Endothelial cell of umbilical vein (primary cell): ENCODE results near the gene WBP2. TPM values are rescaled to one million over a fixed set of nuclear protein-coding genes. Genes with fewer than 3 reads are reported as not detected.

Source experiments
- BruUV-seq: library from RNA; stranded (reverse); fragments of 400-500 nt; replicated peaks from 2 replicates; lab custom pipeline; 2021; lab: Mats Ljungman, UMichigan
- CTCF ChIA-PET: fragments of 300-600, 350-600 bp; sonication (Branson Sonifier 250); formaldehyde crosslinking; loops from one replicate; lab custom pipeline; 2021; ENCODE audit warnings: antibody characterized with exemption, inconsistent platforms; lab: Charles Lee
- POLR2A ChIA-PET: fragments of 300-600, 350-600 bp; sonication (Branson Sonifier 250); formaldehyde crosslinking; loops from one replicate; lab custom pipeline; 2021; ENCODE audit warnings: antibody characterized with exemption, inconsistent platforms; lab: Charles Lee
- DNase-seq: peaks from one replicate; pipeline ENCODE4 v3.0.0-alpha.2; 2011; ENCODE audit warnings: low read depth, low spot score
- FAIRE-seq: peaks from 2 replicates; lab custom pipeline; 2011; peaks lifted over from hg19 to GRCh38; lab: Jason Lieb, UNC
- H2AFZ ChIP-seq: 2 replicates; pipeline ENCODE4 v1.6.0; 2012; ENCODE audit warnings: low read depth, low read length, control low read depth, inconsistent platforms
- H3K27ac ChIP-seq: 2 replicates; pipeline ENCODE4 v1.5.1; 2011; ENCODE audit warnings: low read depth, mild to moderate bottlenecking, control low read depth, low read length, moderate library complexity; ENCODE audit not compliant: insufficient read depth
- H3K27me3 ChIP-seq, 2 experiments: 2 replicates each; pipeline versions ENCODE4 v1.6.0 to v1.6.1; 2011; ENCODE audit warnings: low read length in 2 of 2, mixed read lengths in 1 of 2; ENCODE audit not compliant: control insufficient read depth in 2 of 2, insufficient read depth in 2 of 2
- H3K36me3 ChIP-seq, 2 experiments: 2 replicates in 1 of 2; 3 replicates in 1 of 2; pipeline ENCODE4 v1.5.1; 2011; ENCODE audit warnings: low read length in 2 of 2, mild to moderate bottlenecking in 1 of 2, moderate library complexity in 1 of 2; ENCODE audit not compliant: control insufficient read depth in 2 of 2, insufficient read depth in 2 of 2; ENCODE audit errors: extremely low read depth in 1 of 2
- H3K4me1 ChIP-seq: 3 replicates; pipeline ENCODE4 v1.5.1; 2011; ENCODE audit warnings: mild to moderate bottlenecking, low read length; ENCODE audit not compliant: control insufficient read depth, insufficient read depth; ENCODE audit errors: extremely low read depth
- H3K4me2 ChIP-seq: 2 replicates; pipeline ENCODE4 v1.6.1; 2011; ENCODE audit warnings: low read length, control low read depth, mixed read lengths; ENCODE audit not compliant: insufficient read depth
- H3K4me3 ChIP-seq, 3 experiments: fragments of 200-600 bp in 1 of 3; sonication (generic), shearing (Covaris generic) in 1 of 3; replicated peaks in 1 of 3; 2 replicates each; pipeline ENCODE4 v1.5.1; 2011 to 2016; ENCODE audit warnings: control low read depth in 3 of 3, low read length in 3 of 3, mild to moderate bottlenecking in 2 of 3, inconsistent platforms in 1 of 3, low read depth in 1 of 3, moderate library complexity in 1 of 3; ENCODE audit not compliant: insufficient read depth in 1 of 3
- H3K79me2 ChIP-seq: 2 replicates; pipeline ENCODE4 v1.6.0; 2012; ENCODE audit warnings: low read length, inconsistent platforms; ENCODE audit not compliant: control insufficient read depth, insufficient read depth
- H3K9ac ChIP-seq: replicated peaks from 2 replicates; pipeline ENCODE3; 2011; ENCODE audit warnings: low read length, control low read depth; ENCODE audit not compliant: insufficient read depth; ENCODE audit errors: extremely low read depth
- H3K9me1 ChIP-seq: replicated peaks from 3 replicates; pipeline ENCODE4 v1.6.0; 2011; ENCODE audit warnings: mild to moderate bottlenecking, low read length; ENCODE audit not compliant: control insufficient read depth, insufficient read depth; ENCODE audit errors: extremely low read depth
- H3K9me3 ChIP-seq: replicated peaks from 2 replicates; pipeline ENCODE4 v1.5.1; 2012; ENCODE audit warnings: low read length, inconsistent platforms; ENCODE audit not compliant: control insufficient read depth, insufficient read depth
- H4K20me1 ChIP-seq: replicated peaks from 2 replicates; pipeline ENCODE3; 2011; ENCODE audit warnings: mild to moderate bottlenecking, low read length; ENCODE audit not compliant: control insufficient read depth, insufficient read depth; ENCODE audit errors: extremely low read depth
- EZH2 ChIP-seq: IDR thresholded peaks from 2 replicates; pipeline ENCODE4 v1.6.1; 2012; ENCODE audit warnings: borderline replicate concordance, low read depth, mild to moderate bottlenecking, moderate library complexity, low read length, inconsistent platforms; ENCODE audit not compliant: severe bottlenecking
- dilution Hi-C: fragments of 300-500 bp; cut with MboI; formaldehyde crosslinking; loops from one replicate; pipeline ENCODE4 v1.15.0; 2019; ENCODE audit warnings: low sequenced_read_pairs; ENCODE audit not compliant: extremely low pct_ligation_motif_present
- intact Hi-C: fragments of 100-400 bp; cut with micrococcal nuclease; formaldehyde crosslinking; loops from one replicate; pipeline ENCODE4 v1.10.0; 2022
- polyA plus RNA-seq, 4 experiments: library from polyadenylated mRNA; depleted of rRNA in 3 of 4; stranded (reverse) in 3 of 4; unstranded in 1 of 4; fragments of >200 nt; gene quantifications; 2 replicates each; pipeline versions ENCODE4 v1.2.1 to v1.2.3, GENCODE V29; 2011 to 2012; ENCODE audit warnings: missing spikeins in 1 of 4
- total RNA-seq: library from RNA; stranded (reverse); gene quantifications from 2 replicates; pipeline ENCODE4 v1.2.3, GENCODE V29; 2021
- TF ChIP-seq, protein P1 (sequence below), 2 donors: IDR thresholded peaks; 1 replicate in 1 of 2; 2 replicates in 1 of 2; pipeline ENCODE4 v1.5.1; 2011; ENCODE audit warnings: low read length in 2 of 2, mild to moderate bottlenecking in 2 of 2, moderate library complexity in 2 of 2, control low read depth in 1 of 2, inconsistent platforms in 1 of 2, low read depth in 1 of 2; ENCODE audit not compliant: insufficient read depth in 1 of 2; ENCODE audit errors: extremely low read depth in 1 of 2

WBP2 gene
- total and polyA plus RNA-seq, 2 donors (not counting 3 experiments of a cell fraction or from before 2014, with no cell fraction given) = 81.5 to 126 TPM

DNA sequence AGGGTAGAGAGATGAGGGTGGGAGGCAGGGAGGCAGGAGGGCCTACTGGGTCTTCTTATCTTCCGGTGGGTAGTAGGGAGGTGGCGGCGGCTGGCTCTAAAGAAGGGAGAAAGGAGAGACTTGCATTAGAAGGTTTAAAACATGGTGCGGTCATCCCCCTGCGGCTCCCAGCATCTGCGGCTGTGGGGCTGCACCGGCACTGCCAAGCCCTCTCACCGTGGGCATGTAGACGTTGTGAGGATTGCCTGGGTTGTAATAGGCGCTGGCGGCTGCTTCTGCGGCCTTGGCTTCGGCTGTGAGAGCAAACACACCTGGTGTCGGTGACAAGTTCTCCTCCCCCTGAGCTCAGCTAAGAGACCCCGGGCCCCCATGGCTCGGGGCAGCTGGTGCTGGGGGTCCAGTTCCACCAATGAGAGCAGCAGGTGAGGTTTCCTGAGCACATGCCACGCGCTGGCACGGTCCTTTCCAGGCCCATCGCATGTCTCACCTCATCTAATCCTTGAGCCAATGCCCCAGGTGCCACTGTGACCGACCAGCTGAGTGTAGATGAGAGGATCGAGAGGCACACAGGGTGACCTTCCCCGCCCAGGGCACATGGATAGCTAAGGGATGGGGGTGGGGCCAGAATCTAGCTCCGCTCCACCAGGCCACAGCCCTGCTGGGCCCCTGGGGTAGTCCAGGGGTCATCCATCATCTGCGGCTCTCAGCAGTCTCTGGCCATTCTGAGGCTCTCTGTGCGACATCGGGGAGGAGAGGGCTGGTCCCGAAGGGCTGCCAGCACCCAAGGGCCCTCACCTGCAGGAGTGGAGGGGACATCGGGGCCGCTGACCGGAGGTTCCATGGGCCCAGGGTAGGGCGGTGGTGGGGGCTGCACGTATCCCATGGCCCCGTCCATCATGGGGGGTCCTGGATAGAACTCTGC lies 8.2 kb downstream of the WBP2 start:
- Histone ChIP-seq H4K20me1 (no peaks in the 10 kb centered on the region), H3K79me2 (no peaks in the 10 kb centered on the region), H3K9me3 (no peaks in the 10 kb centered on the region), H3K4me3 (no peak overlapping the region), H3K27ac (no peak overlapping the region), H3K4me1 (peaks cover 39% of the 10 kb centered on the region), H3K4me2 (no peak overlapping the region), H3K36me3 (peaks cover 3 to 37% of the 10 kb centered on the region in 2 experiments), H3K27me3 (no peaks in the 10 kb centered on the region), H2AFZ (no peak overlapping the region), H3K9ac (no peak overlapping the region), H3K9me1 (no peaks in the 10 kb centered on the region)
- TF ChIP-seq, protein P1, sequence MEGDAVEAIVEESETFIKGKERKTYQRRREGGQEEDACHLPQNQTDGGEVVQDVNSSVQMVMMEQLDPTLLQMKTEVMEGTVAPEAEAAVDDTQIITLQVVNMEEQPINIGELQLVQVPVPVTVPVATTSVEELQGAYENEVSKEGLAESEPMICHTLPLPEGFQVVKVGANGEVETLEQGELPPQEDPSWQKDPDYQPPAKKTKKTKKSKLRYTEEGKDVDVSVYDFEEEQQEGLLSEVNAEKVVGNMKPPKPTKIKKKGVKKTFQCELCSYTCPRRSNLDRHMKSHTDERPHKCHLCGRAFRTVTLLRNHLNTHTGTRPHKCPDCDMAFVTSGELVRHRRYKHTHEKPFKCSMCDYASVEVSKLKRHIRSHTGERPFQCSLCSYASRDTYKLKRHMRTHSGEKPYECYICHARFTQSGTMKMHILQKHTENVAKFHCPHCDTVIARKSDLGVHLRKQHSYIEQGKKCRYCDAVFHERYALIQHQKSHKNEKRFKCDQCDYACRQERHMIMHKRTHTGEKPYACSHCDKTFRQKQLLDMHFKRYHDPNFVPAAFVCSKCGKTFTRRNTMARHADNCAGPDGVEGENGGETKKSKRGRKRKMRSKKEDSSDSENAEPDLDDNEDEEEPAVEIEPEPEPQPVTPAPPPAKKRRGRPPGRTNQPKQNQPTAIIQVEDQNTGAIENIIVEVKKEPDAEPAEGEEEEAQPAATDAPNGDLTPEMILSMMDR (IDR thresholded peaks at IDR 0.05; ENCODE audit: extremely low read depth in 1 of 2, insufficient read depth in 1 of 2, low read depth in 1 of 2, low read length in 2 of 2) = no peak
- TF ChIP-seq EZH2 = no peak
- intact Hi-C loops (no loop called here), dilution Hi-C loops (no loop called here)
- ChIA-PET POLR2A (interaction anchor here (1.3 kb wide), 1 partner anchor 67 kb away, joined by 7 read pairs; no protein-coding TSS in a partner anchor), CTCF (interaction anchor here (1.0 to 6.8 kb wide), 10 partner anchors 9 to 82 kb away, joined by 3 to 53 read pairs (median 7); partner anchors contain the start of genes GALK1, TRIM47 and WBP2)
- no TSS peak for BruUV-seq
- no peak for FAIRE-seq
- DNase-seq = no peak
